ENCODE data around the gene LEP.
"Not testable (repeated sequence)": the region's sequence is repeated elsewhere in the genome, so short reads cannot be mapped to it uniquely, and the experiment has no call there.

GRCh38 chr7:128298004-128298403 lies 56.9 kb downstream of the LEP start:
- not testable (repeated sequence) for TF ChIP-seq POLR2A (IDR thresholded peaks at IDR 0.05; ENCODE audit: low read length); GATA1 (IDR thresholded peaks at IDR 0.05; ENCODE audit: low read depth, low read length)
